ENCODE results near the gene ITGAL. TPM values are rescaled to one million over a fixed set of nuclear protein-coding genes. Genes with fewer than 3 reads are reported as not detected.
A peak's percentile ranks its signal among the peaks of the same experiment; 100 is the strongest.

ITGAL gene
- total and polyA plus RNA-seq, 2 of the 13 experiments (the other 11 are each of a cell fraction or from before 2014, with no cell fraction given), result 0.86 to 1.2 TPM

DNA sequence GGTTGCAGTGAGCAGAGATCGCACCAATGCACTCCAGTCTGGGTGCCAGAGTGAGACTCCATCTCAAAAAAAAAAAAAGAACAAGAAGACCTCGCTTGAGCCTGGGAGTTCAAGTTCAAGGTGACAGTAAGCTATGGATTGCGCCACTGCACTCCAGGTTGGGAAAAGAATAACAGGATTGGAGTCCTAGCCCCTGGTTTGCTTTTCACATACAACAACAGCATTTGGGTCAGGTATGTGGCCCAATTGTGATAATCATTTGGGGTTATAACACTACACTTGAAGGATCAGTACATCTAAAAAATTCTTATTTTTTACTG, 23.5 kb upstream of the ITGAL start (continued):
- TF ChIP-seq GFI1 (CRISPR knock-in tag; IDR thresholded peaks at IDR 0.05; ENCODE audit: borderline replicate concordance), result peak; percentile 60; the same call in 1 of the 2 replicates
- no peak for TF ChIP-seq KLF15 (CRISPR knock-in tag; IDR thresholded peaks at IDR 0.05; ENCODE audit: borderline replicate concordance)
- TF ChIP-seq ZNF224 (CRISPR knock-in tag; IDR thresholded peaks at IDR 0.05), result no peak
- peak; percentile 76 for TF ChIP-seq ZNF614 (CRISPR knock-in tag; IDR thresholded peaks at IDR 0.05; ENCODE audit: borderline replicate concordance)
- peak; percentile 76 for TF ChIP-seq ZMYM3 (CRISPR knock-in tag; IDR thresholded peaks at IDR 0.05)
- TF ChIP-seq ZNF616 (CRISPR knock-in tag; IDR thresholded peaks at IDR 0.05; ENCODE audit: low read depth), result no peak
- TF ChIP-seq, protein P1, sequence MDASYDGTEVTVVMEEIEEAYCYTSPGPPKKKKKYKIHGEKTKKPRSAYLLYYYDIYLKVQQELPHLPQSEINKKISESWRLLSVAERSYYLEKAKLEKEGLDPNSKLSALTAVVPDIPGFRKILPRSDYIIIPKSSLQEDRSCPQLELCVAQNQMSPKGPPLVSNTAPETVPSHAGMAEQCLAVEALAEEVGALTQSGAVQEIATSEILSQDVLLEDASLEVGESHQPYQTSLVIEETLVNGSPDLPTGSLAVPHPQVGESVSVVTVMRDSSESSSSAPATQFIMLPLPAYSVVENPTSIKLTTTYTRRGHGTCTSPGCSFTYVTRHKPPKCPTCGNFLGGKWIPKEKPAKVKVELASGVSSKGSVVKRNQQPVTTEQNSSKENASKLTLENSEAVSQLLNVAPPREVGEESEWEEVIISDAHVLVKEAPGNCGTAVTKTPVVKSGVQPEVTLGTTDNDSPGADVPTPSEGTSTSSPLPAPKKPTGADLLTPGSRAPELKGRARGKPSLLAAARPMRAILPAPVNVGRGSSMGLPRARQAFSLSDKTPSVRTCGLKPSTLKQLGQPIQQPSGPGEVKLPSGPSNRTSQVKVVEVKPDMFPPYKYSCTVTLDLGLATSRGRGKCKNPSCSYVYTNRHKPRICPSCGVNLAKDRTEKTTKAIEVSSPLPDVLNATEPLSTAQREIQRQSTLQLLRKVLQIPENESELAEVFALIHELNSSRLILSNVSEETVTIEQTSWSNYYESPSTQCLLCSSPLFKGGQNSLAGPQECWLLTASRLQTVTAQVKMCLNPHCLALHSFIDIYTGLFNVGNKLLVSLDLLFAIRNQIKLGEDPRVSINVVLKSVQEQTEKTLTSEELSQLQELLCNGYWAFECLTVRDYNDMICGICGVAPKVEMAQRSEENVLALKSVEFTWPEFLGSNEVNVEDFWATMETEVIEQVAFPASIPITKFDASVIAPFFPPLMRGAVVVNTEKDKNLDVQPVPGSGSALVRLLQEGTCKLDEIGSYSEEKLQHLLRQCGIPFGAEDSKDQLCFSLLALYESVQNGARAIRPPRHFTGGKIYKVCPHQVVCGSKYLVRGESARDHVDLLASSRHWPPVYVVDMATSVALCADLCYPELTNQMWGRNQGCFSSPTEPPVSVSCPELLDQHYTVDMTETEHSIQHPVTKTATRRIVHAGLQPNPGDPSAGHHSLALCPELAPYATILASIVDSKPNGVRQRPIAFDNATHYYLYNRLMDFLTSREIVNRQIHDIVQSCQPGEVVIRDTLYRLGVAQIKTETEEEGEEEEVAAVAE (CRISPR knock-in tag; IDR thresholded peaks at IDR 0.05; ENCODE audit: borderline replicate concordance), result peak; percentile 55; the same call in 1 of the 2 replicates
- TF ChIP-seq ZNF343 (CRISPR knock-in tag; IDR thresholded peaks at IDR 0.05), result no peak
- TF ChIP-seq ZNF230 (CRISPR knock-in tag; IDR thresholded peaks at IDR 0.05), result no peak
- no peak for TF ChIP-seq ZBTB38 (CRISPR knock-in tag; IDR thresholded peaks at IDR 0.05)
- TF ChIP-seq TP53 (CRISPR knock-in tag; conservative IDR thresholded peaks at IDR 0.05), result no peak
- TF ChIP-seq, protein P2, sequence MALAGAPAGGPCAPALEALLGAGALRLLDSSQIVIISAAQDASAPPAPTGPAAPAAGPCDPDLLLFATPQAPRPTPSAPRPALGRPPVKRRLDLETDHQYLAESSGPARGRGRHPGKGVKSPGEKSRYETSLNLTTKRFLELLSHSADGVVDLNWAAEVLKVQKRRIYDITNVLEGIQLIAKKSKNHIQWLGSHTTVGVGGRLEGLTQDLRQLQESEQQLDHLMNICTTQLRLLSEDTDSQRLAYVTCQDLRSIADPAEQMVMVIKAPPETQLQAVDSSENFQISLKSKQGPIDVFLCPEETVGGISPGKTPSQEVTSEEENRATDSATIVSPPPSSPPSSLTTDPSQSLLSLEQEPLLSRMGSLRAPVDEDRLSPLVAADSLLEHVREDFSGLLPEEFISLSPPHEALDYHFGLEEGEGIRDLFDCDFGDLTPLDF (CRISPR knock-in tag; IDR thresholded peaks at IDR 0.05), result no peak
- TF ChIP-seq ZNF850 (CRISPR knock-in tag; conservative IDR thresholded peaks at IDR 0.05), result no peak
- no peak for TF ChIP-seq HOXD1 (CRISPR knock-in tag; IDR thresholded peaks at IDR 0.05)
- TF ChIP-seq KLF9 (CRISPR knock-in tag; IDR thresholded peaks at IDR 0.05; ENCODE audit: low read depth), result peak; percentile 59; the same call in 1 of the 2 replicates
- TF ChIP-seq, protein P3, sequence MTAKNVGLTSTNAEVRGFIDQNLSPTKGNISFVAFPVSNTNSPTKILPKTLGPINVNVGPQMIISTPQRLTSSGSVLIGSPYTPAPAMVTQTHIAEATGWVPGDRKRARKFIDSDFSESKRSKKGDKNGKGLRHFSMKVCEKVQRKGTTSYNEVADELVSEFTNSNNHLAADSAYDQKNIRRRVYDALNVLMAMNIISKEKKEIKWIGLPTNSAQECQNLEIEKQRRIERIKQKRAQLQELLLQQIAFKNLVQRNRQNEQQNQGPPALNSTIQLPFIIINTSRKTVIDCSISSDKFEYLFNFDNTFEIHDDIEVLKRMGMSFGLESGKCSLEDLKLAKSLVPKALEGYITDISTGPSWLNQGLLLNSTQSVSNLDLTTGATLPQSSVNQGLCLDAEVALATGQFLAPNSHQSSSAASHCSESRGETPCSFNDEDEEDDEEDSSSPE (CRISPR knock-in tag; IDR thresholded peaks at IDR 0.05), result peak; percentile 31; the same call in 1 of the 2 replicates
- 0 out of 2 replicates have a peak, but pooled peaks have one; percentile 59 for TF ChIP-seq ZNF720 (CRISPR knock-in tag; IDR thresholded peaks at IDR 0.05)
- no peak for TF ChIP-seq YEATS4 (CRISPR knock-in tag; IDR thresholded peaks at IDR 0.05; ENCODE audit: borderline replicate concordance)
- TF ChIP-seq NFIB (CRISPR knock-in tag; IDR thresholded peaks at IDR 0.05; ENCODE audit: borderline replicate concordance), result no peak
- TF ChIP-seq KAT8 (CRISPR knock-in tag; IDR thresholded peaks at IDR 0.05), result peak; percentile 47; the same call in 1 of the 2 replicates
- TF ChIP-seq SOX13 (IDR thresholded peaks at IDR 0.05), result no peak
- TF ChIP-seq SOX13 (CRISPR knock-in tag; conservative IDR thresholded peaks at IDR 0.05 in 1 of 2, IDR thresholded peaks at IDR 0.05 in 1 of 2), result peak in 1 of 2 experiments; percentile 77; a peak in 2 of 4 replicates
- TF ChIP-seq, protein P4, sequence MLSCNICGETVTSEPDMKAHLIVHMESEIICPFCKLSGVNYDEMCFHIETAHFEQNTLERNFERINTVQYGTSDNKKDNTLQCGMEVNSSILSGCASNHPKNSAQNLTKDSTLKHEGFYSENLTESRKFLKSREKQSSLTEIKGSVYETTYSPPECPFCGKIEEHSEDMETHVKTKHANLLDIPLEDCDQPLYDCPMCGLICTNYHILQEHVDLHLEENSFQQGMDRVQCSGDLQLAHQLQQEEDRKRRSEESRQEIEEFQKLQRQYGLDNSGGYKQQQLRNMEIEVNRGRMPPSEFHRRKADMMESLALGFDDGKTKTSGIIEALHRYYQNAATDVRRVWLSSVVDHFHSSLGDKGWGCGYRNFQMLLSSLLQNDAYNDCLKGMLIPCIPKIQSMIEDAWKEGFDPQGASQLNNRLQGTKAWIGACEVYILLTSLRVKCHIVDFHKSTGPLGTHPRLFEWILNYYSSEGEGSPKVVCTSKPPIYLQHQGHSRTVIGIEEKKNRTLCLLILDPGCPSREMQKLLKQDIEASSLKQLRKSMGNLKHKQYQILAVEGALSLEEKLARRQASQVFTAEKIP (CRISPR knock-in tag; IDR thresholded peaks at IDR 0.05; ENCODE audit: borderline replicate concordance), result no peak
- no peak for TF ChIP-seq ZNF672 (CRISPR knock-in tag; IDR thresholded peaks at IDR 0.05)
